ENCODE measurements around the gene ANTXR1.

Gene ANTXR1

GRCh38 chr2:69145204-69145603, 132.2 kb downstream of the ANTXR1 start:
- no peak for TF ChIP-seq JUND (IDR thresholded peaks at IDR 0.05; ENCODE audit: low read depth)
- DNase-seq (ENCODE audit: low read depth in 1 of 2, low spot score in 1 of 2): no peak
- in situ Hi-C loops (cut with HindIII; ENCODE audit: low pct_unique_long_range_greater_than_20kb, low sequenced_read_pairs): no loop called here

GRCh38 chr2:69147841-69148533, 135.0 kb downstream of the ANTXR1 start:
- TF ChIP-seq JUND (IDR thresholded peaks at IDR 0.05; ENCODE audit: low read depth): no peak
- in situ Hi-C loops (cut with HindIII; ENCODE audit: low pct_unique_long_range_greater_than_20kb, low sequenced_read_pairs): no loop called here
- DNase-seq (ENCODE audit: low read depth in 1 of 2, low spot score in 1 of 2): no peak

- DNase-seq (ENCODE audit: low read depth in 1 of 2, low spot score in 1 of 2): peak in 1 of 2 experiments; percentile 12
- no peak for TF ChIP-seq JUND (IDR thresholded peaks at IDR 0.05; ENCODE audit: low read depth)
- in situ Hi-C loops (cut with HindIII; ENCODE audit: low pct_unique_long_range_greater_than_20kb, low sequenced_read_pairs): no loop called here
These were observed 136.7 kb downstream of the ANTXR1 start for GRCh38 chr2:69149631-69150215.

GRCh38 chr2:69151931-69152330, 139.0 kb downstream of the ANTXR1 start:
- in situ Hi-C loops (cut with HindIII; ENCODE audit: low pct_unique_long_range_greater_than_20kb, low sequenced_read_pairs): no loop called here
- DNase-seq (ENCODE audit: low read depth in 1 of 2, low spot score in 1 of 2): no peak
- TF ChIP-seq JUND (IDR thresholded peaks at IDR 0.05; ENCODE audit: low read depth): no peak

GRCh38 chr2:69152847-69153583, 140.0 kb downstream of the ANTXR1 start:
- no peak for DNase-seq (ENCODE audit: low read depth in 1 of 2, low spot score in 1 of 2)
- TF ChIP-seq JUND (IDR thresholded peaks at IDR 0.05; ENCODE audit: low read depth): no peak
- in situ Hi-C loops (cut with HindIII; ENCODE audit: low pct_unique_long_range_greater_than_20kb, low sequenced_read_pairs): no loop called here

- in situ Hi-C loops (cut with HindIII; ENCODE audit: low pct_unique_long_range_greater_than_20kb, low sequenced_read_pairs): no loop called here
- DNase-seq (ENCODE audit: low read depth in 1 of 2, low spot score in 1 of 2): no peak
- no peak for TF ChIP-seq JUND (IDR thresholded peaks at IDR 0.05; ENCODE audit: low read depth)
These were observed 141.1 kb downstream of the ANTXR1 start for GRCh38 chr2:69154106-69154505.

- no peak for TF ChIP-seq JUND (IDR thresholded peaks at IDR 0.05; ENCODE audit: low read depth)
- in situ Hi-C loops (cut with HindIII; ENCODE audit: low pct_unique_long_range_greater_than_20kb, low sequenced_read_pairs): no loop called here
- DNase-seq (ENCODE audit: low read depth in 1 of 2, low spot score in 1 of 2): no peak
These were observed 143.6 kb downstream of the ANTXR1 start for GRCh38 chr2:69156624-69157023.

GRCh38 chr2:69157441-69157840, 144.5 kb downstream of the ANTXR1 start:
- in situ Hi-C loops (cut with HindIII; ENCODE audit: low pct_unique_long_range_greater_than_20kb, low sequenced_read_pairs): no loop called here
- no peak for DNase-seq (ENCODE audit: low read depth in 1 of 2, low spot score in 1 of 2)
- no peak for TF ChIP-seq JUND (IDR thresholded peaks at IDR 0.05; ENCODE audit: low read depth)

- no peak for TF ChIP-seq JUND (IDR thresholded peaks at IDR 0.05; ENCODE audit: low read depth)
- in situ Hi-C loops (cut with HindIII; ENCODE audit: low pct_unique_long_range_greater_than_20kb, low sequenced_read_pairs): no loop called here
- no peak for DNase-seq (ENCODE audit: low read depth in 1 of 2, low spot score in 1 of 2)
These were observed 147.0 kb downstream of the ANTXR1 start for GRCh38 chr2:69159986-69160385.

- TF ChIP-seq JUND (IDR thresholded peaks at IDR 0.05; ENCODE audit: low read depth): no peak
- DNase-seq (ENCODE audit: low read depth in 1 of 2, low spot score in 1 of 2): no peak
- in situ Hi-C loops (cut with HindIII; ENCODE audit: low pct_unique_long_range_greater_than_20kb, low sequenced_read_pairs): no loop called here
These were observed 149.1 kb downstream of the ANTXR1 start for GRCh38 chr2:69162057-69162456.

- no peak for TF ChIP-seq JUND (IDR thresholded peaks at IDR 0.05; ENCODE audit: low read depth)
- DNase-seq (ENCODE audit: low read depth in 1 of 2, low spot score in 1 of 2): no peak
- in situ Hi-C loops (cut with HindIII; ENCODE audit: low pct_unique_long_range_greater_than_20kb, low sequenced_read_pairs): no loop called here
These were observed 150.1 kb downstream of the ANTXR1 start for GRCh38 chr2:69163109-69163508.

GRCh38 chr2:69163556-69163955, 150.6 kb downstream of the ANTXR1 start:
- no peak for DNase-seq (ENCODE audit: low read depth in 1 of 2, low spot score in 1 of 2)
- TF ChIP-seq JUND (IDR thresholded peaks at IDR 0.05; ENCODE audit: low read depth): no peak
- in situ Hi-C loops (cut with HindIII; ENCODE audit: low pct_unique_long_range_greater_than_20kb, low sequenced_read_pairs): no loop called here
